Liver (tissue), 9 donors: ENCODE measurements around the gene SULT1B1. TPM values are rescaled to one million over a fixed set of nuclear protein-coding genes. Genes with fewer than 3 reads are reported as not detected.

Source experiments
- DNase-seq: peaks from one replicate; pipeline ENCODE4 v3.0.0-alpha.2; 2017; ENCODE audit warnings: low spot score
- H3K27ac ChIP-seq, 2 donors: one replicate each; pipeline ENCODE4 v1.7.0; 2013; ENCODE audit warnings: inconsistent platforms in 2 of 2, low read length in 2 of 2, control low read depth in 1 of 2, low read depth in 1 of 2, mild to moderate bottlenecking in 1 of 2
- H3K27me3 ChIP-seq, 4 donors: one replicate each; pipeline versions ENCODE4 v1.6.1 to v1.7.0; 2013; ENCODE audit warnings: low read length in 3 of 4, inconsistent platforms in 1 of 4, mild to moderate bottlenecking in 1 of 4, moderate library complexity in 1 of 4; ENCODE audit not compliant: control insufficient read depth in 4 of 4, insufficient read depth in 4 of 4
- H3K36me3 ChIP-seq, 4 donors: one replicate each; pipeline versions ENCODE4 v1.6.1 to v1.7.0; 2013; ENCODE audit warnings: low read length in 3 of 4, mild to moderate bottlenecking in 3 of 4, low read depth in 1 of 4, moderate library complexity in 1 of 4; ENCODE audit not compliant: control insufficient read depth in 4 of 4, insufficient read depth in 3 of 4
- H3K4me1 ChIP-seq, 4 donors: one replicate each; pipeline versions ENCODE4 v1.6.1 to v1.7.0; 2013; ENCODE audit warnings: low read length in 3 of 4, mild to moderate bottlenecking in 3 of 4, moderate library complexity in 1 of 4; ENCODE audit not compliant: control insufficient read depth in 4 of 4, insufficient read depth in 4 of 4
- H3K4me3 ChIP-seq, 3 donors: one replicate each; pipeline versions ENCODE4 v1.6.1 to v1.7.0; 2013; ENCODE audit warnings: low read length in 3 of 3, control low read depth in 1 of 3, low read depth in 1 of 3, mild to moderate bottlenecking in 1 of 3
- H3K9ac ChIP-seq, 2 donors: one replicate each; pipeline ENCODE4 v1.7.0; 2013; ENCODE audit warnings: low read length in 2 of 2, mild to moderate bottlenecking in 2 of 2, moderate library complexity in 2 of 2, control low read depth in 1 of 2, low read depth in 1 of 2
- H3K9me3 ChIP-seq, 4 donors: one replicate each; pipeline versions ENCODE4 v1.6.1 to v1.7.0; 2013; ENCODE audit warnings: low read length in 3 of 4; ENCODE audit not compliant: control insufficient read depth in 4 of 4
- ATF3 ChIP-seq: IDR thresholded peaks from 2 replicates; pipeline ENCODE4 v1.6.1; 2016; ENCODE audit warnings: antibody characterized with exemption
- EGR1 ChIP-seq, 2 donors: IDR thresholded peaks; 2 replicates each; pipeline ENCODE4 v1.6.1; 2016 to 2018; ENCODE audit warnings: antibody characterized with exemption in 2 of 2, low read depth in 2 of 2
- FOXA1 ChIP-seq: IDR thresholded peaks from 2 replicates; pipeline ENCODE4 v1.6.1; 2016; ENCODE audit warnings: antibody characterized with exemption
- GABPA ChIP-seq, 2 donors: IDR thresholded peaks in 1 of 2; conservative IDR thresholded peaks in 1 of 2; 2 replicates each; pipeline ENCODE4 v1.6.1; 2016; ENCODE audit warnings: antibody characterized with exemption in 2 of 2, mild to moderate bottlenecking in 1 of 2, moderate library complexity in 1 of 2
- HNF4A ChIP-seq, 2 donors: conservative IDR thresholded peaks; 2 replicates each; pipeline ENCODE4 v1.6.1; 2016; ENCODE audit warnings: antibody characterized with exemption in 2 of 2, mild to moderate bottlenecking in 2 of 2
- HNF4G ChIP-seq: IDR thresholded peaks from 2 replicates; pipeline ENCODE4 v1.6.1; 2016; ENCODE audit warnings: antibody characterized with exemption
- JUND ChIP-seq, 2 donors: IDR thresholded peaks; 2 replicates each; pipeline ENCODE4 v1.6.1; 2016; ENCODE audit warnings: antibody characterized with exemption in 2 of 2
- NR2F2 ChIP-seq: IDR thresholded peaks from 2 replicates; pipeline ENCODE4 v1.6.1; 2016; ENCODE audit warnings: antibody characterized with exemption
- RAD21 ChIP-seq, 2 donors: IDR thresholded peaks; 2 replicates each; pipeline ENCODE4 v1.6.1; 2016; ENCODE audit warnings: antibody characterized with exemption in 2 of 2, mild to moderate bottlenecking in 2 of 2
- RXRA ChIP-seq, 2 donors: IDR thresholded peaks; 2 replicates each; pipeline ENCODE4 v1.6.1; 2017 to 2018; ENCODE audit warnings: antibody characterized with exemption in 2 of 2, mild to moderate bottlenecking in 1 of 2
- SP1 ChIP-seq: IDR thresholded peaks from 2 replicates; pipeline ENCODE4 v1.6.1; 2018; ENCODE audit warnings: antibody characterized with exemption, mild to moderate bottlenecking
- TAF1 ChIP-seq: conservative IDR thresholded peaks from 2 replicates; pipeline ENCODE4 v1.6.1; 2016; ENCODE audit warnings: antibody characterized with exemption, mild to moderate bottlenecking
- WGBS: extraction: QIAGEN DNeasy Blood & Tissue Kit; methylation state at CpG from one replicate; pipeline ENCODE4 v1.1.7; 2013; 5-methylcytosine and 5-hydroxymethylcytosine counted together
- polyA plus RNA-seq, 2 donors: library from polyadenylated mRNA; stranded (reverse) in 1 of 2; unstranded in 1 of 2; fragments of 200-250 nt in 1 of 2; fragments of >200 nt in 1 of 2; fragmentation: Nextera tagmentation in 1 of 2; extraction: Ambion mirVana in 1 of 2; gene quantifications; one replicate each; pipeline versions ENCODE4 v1.2.1 to v1.2.3, GENCODE V29; 2013 to 2015
- total RNA-seq, 2 donors: library from RNA; depleted of rRNA; stranded (reverse); fragments of >200 nt; gene quantifications; one replicate each; pipeline ENCODE4 v1.2.3, GENCODE V29; 2014
- TF ChIP-seq, protein P1 (sequence below): IDR thresholded peaks from 2 replicates; pipeline ENCODE4 v1.6.1; 2016; ENCODE audit warnings: antibody characterized with exemption, mild to moderate bottlenecking
- TF ChIP-seq, protein P2 (sequence below): IDR thresholded peaks from 2 replicates; pipeline ENCODE4 v1.6.1; 2016; ENCODE audit warnings: antibody characterized with exemption
- TF ChIP-seq, protein P3 (sequence below): fragments of 150-350 bp; IDR thresholded peaks from 2 replicates; pipeline ENCODE4 v1.5.1; 2017; ENCODE audit warnings: improper control_type of control experiment, low read depth, low read length; ENCODE audit not compliant: missing input control
- donor health status: healthy.
- donor health status: healthy.
- donor health status: healthy.
- donor health status: healthy.
- donor health status: healthy.

The SULT1B1 gene
- total and polyA plus RNA-seq, 4 donors, result 0.28 to 30.5 (median 14.0) TPM

DNA sequence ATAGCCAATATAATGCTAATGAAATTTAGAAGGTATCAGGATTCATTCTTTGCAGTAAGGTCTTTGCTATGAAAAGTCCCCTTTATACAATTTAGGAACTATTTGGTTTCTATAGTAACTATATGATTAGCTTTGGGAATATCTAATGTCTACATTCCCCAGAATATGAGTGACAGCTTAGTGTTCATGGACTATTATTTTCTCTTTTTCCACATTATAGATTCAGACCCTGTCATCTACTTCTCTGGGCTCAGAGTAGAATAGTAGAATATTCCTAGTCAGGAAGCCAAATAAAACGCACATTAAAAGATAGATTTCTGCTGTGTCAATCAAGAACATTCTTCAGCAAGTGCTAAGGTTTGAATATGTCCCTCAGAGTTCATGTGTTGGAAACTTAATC is 26.1 kb upstream of the SULT1B1 start (continued):
- TF ChIP-seq, protein P1, sequence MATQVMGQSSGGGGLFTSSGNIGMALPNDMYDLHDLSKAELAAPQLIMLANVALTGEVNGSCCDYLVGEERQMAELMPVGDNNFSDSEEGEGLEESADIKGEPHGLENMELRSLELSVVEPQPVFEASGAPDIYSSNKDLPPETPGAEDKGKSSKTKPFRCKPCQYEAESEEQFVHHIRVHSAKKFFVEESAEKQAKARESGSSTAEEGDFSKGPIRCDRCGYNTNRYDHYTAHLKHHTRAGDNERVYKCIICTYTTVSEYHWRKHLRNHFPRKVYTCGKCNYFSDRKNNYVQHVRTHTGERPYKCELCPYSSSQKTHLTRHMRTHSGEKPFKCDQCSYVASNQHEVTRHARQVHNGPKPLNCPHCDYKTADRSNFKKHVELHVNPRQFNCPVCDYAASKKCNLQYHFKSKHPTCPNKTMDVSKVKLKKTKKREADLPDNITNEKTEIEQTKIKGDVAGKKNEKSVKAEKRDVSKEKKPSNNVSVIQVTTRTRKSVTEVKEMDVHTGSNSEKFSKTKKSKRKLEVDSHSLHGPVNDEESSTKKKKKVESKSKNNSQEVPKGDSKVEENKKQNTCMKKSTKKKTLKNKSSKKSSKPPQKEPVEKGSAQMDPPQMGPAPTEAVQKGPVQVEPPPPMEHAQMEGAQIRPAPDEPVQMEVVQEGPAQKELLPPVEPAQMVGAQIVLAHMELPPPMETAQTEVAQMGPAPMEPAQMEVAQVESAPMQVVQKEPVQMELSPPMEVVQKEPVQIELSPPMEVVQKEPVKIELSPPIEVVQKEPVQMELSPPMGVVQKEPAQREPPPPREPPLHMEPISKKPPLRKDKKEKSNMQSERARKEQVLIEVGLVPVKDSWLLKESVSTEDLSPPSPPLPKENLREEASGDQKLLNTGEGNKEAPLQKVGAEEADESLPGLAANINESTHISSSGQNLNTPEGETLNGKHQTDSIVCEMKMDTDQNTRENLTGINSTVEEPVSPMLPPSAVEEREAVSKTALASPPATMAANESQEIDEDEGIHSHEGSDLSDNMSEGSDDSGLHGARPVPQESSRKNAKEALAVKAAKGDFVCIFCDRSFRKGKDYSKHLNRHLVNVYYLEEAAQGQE, result no peak
- no peak for TF ChIP-seq EGR1 (IDR thresholded peaks at IDR 0.05; ENCODE audit: low read depth in 2 of 2)
- no peak for TF ChIP-seq RAD21 (IDR thresholded peaks at IDR 0.05)
- TF ChIP-seq HNF4A (conservative IDR thresholded peaks at IDR 0.05), result no peak
- TF ChIP-seq FOXA1, result no peak
- TF ChIP-seq ATF3, result no peak
- no peak for TF ChIP-seq HNF4G
- no peak for TF ChIP-seq JUND (IDR thresholded peaks at IDR 0.05)
- no peak for TF ChIP-seq SP1

GRCh38 chr4:69785211-69785831 is 24.9 kb upstream of the SULT1B1 start:
- TF ChIP-seq JUND (IDR thresholded peaks at IDR 0.05) (no peak), NR2F2 (no peak), HNF4G (no peak), TAF1 (no peak), SP1 (no peak), RXRA (IDR thresholded peaks at IDR 0.05) (no peak), EGR1 (IDR thresholded peaks at IDR 0.05; ENCODE audit: low read depth in 2 of 2) (no peak), FOXA1 (no peak), RAD21 (IDR thresholded peaks at IDR 0.05) (no peak), GABPA (IDR thresholded peaks at IDR 0.05 in 1 of 2, conservative IDR thresholded peaks at IDR 0.05 in 1 of 2) (no peak)
- TF ChIP-seq, protein P2, sequence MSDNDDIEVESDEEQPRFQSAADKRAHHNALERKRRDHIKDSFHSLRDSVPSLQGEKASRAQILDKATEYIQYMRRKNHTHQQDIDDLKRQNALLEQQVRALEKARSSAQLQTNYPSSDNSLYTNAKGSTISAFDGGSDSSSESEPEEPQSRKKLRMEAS, result no peak
- TF ChIP-seq, protein P1, result no peak
- TF ChIP-seq, protein P3, sequence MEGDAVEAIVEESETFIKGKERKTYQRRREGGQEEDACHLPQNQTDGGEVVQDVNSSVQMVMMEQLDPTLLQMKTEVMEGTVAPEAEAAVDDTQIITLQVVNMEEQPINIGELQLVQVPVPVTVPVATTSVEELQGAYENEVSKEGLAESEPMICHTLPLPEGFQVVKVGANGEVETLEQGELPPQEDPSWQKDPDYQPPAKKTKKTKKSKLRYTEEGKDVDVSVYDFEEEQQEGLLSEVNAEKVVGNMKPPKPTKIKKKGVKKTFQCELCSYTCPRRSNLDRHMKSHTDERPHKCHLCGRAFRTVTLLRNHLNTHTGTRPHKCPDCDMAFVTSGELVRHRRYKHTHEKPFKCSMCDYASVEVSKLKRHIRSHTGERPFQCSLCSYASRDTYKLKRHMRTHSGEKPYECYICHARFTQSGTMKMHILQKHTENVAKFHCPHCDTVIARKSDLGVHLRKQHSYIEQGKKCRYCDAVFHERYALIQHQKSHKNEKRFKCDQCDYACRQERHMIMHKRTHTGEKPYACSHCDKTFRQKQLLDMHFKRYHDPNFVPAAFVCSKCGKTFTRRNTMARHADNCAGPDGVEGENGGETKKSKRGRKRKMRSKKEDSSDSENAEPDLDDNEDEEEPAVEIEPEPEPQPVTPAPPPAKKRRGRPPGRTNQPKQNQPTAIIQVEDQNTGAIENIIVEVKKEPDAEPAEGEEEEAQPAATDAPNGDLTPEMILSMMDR, result no peak

More at GRCh38 chr4:69785211-69785831, 24.9 kb upstream of the SULT1B1 start:
- no peak overlapping the region for H3K4me3 ChIP-seq
- DNase-seq, result no peak
- H3K4me1 ChIP-seq, result no peaks in the 10 kb centered on the region
- H3K27ac ChIP-seq, result no peak overlapping the region
- no peaks in the 10 kb centered on the region for H3K9me3 ChIP-seq
- no peak overlapping the region for H3K9ac ChIP-seq
- 87% methylated on average over 1 of the region's 1 CpG for WGBS
- H3K27me3 ChIP-seq, result no peaks in the 10 kb centered on the region
- H3K36me3 ChIP-seq, result peaks cover 0 to 1% (median 0%) of the 10 kb centered on the region in 4 donors
